ENCODE measurements around the gene CALHM4. TPM values are rescaled to one million over a fixed set of nuclear protein-coding genes. Genes with fewer than 3 reads are reported as not detected.

The CALHM4 gene
- total RNA-seq, result not detected
- long read RNA-seq, result 0 reads

- peaks cover 0 to 5% (median 0%) of the 10 kb centered on the region in 4 donors for H3K4me1 ChIP-seq
- no peaks in the 10 kb centered on the region for H3K36me3 ChIP-seq
- ATAC-seq (no peak), DNase-seq (no peak)
- no peak within 1 kb of the TSS for H3K4me3 ChIP-seq
- no peaks in the 10 kb centered on the region for H3K27me3 ChIP-seq
- no peak for TF ChIP-seq POLR2A (IDR thresholded peaks at IDR 0.05)
- TF ChIP-seq, protein P1, sequence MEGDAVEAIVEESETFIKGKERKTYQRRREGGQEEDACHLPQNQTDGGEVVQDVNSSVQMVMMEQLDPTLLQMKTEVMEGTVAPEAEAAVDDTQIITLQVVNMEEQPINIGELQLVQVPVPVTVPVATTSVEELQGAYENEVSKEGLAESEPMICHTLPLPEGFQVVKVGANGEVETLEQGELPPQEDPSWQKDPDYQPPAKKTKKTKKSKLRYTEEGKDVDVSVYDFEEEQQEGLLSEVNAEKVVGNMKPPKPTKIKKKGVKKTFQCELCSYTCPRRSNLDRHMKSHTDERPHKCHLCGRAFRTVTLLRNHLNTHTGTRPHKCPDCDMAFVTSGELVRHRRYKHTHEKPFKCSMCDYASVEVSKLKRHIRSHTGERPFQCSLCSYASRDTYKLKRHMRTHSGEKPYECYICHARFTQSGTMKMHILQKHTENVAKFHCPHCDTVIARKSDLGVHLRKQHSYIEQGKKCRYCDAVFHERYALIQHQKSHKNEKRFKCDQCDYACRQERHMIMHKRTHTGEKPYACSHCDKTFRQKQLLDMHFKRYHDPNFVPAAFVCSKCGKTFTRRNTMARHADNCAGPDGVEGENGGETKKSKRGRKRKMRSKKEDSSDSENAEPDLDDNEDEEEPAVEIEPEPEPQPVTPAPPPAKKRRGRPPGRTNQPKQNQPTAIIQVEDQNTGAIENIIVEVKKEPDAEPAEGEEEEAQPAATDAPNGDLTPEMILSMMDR (IDR thresholded peaks at IDR 0.05), result no peak
- H3K9me3 ChIP-seq, result no peaks in the 10 kb centered on the region
- intact Hi-C loops (cut with DNase I), result no loop called here
- no peak within 1 kb of the TSS for H3K27ac ChIP-seq
These were observed at the start of gene CALHM4 for GRCh38 chr6:116553451-116553850. Gene CALHM4, plus strand, starts transcription at chr6:116553751. Its CDS starts 43 bp downstream, at chr6:116553794.

GRCh38 chr6:116507324-116507723 lies 46.2 kb upstream of the CALHM4 start:
- Histone ChIP-seq H3K27ac (no peak overlapping the region), H3K4me3 (no peak overlapping the region), H3K4me1 (no peaks in the 10 kb centered on the region), H3K36me3 (no peaks in the 10 kb centered on the region), H3K9me3 (no peaks in the 10 kb centered on the region), H3K27me3 (no peaks in the 10 kb centered on the region)
- WGBS (ENCODE audit: insufficient coverage, low coverage, low lambda C conversion rate, missing lambda C conversion rate), result 82% methylated on average over 3 of the region's 3 CpGs
- intact Hi-C loops (cut with DNase I), result no loop called here
- DNase-seq (no peak), ATAC-seq (no peak)
- TF ChIP-seq, protein P1 (IDR thresholded peaks at IDR 0.05), result no peak
- no peak for TF ChIP-seq POLR2A (IDR thresholded peaks at IDR 0.05)

GRCh38 chr6:116508527-116508926 lies 45.0 kb upstream of the CALHM4 start:
- no peaks in the 10 kb centered on the region for H3K9me3 ChIP-seq
- H3K4me3 ChIP-seq, result no peak overlapping the region
- no peaks in the 10 kb centered on the region for H3K4me1 ChIP-seq
- TF ChIP-seq, protein P1 (IDR thresholded peaks at IDR 0.05), result no peak
- TF ChIP-seq POLR2A (IDR thresholded peaks at IDR 0.05), result no peak
- no peaks in the 10 kb centered on the region for H3K27me3 ChIP-seq
- DNase-seq, result no peak
- ATAC-seq, result no peak
- H3K27ac ChIP-seq, result no peak overlapping the region
- no peaks in the 10 kb centered on the region for H3K36me3 ChIP-seq
- intact Hi-C loops (cut with DNase I), result no loop called here

DNA sequence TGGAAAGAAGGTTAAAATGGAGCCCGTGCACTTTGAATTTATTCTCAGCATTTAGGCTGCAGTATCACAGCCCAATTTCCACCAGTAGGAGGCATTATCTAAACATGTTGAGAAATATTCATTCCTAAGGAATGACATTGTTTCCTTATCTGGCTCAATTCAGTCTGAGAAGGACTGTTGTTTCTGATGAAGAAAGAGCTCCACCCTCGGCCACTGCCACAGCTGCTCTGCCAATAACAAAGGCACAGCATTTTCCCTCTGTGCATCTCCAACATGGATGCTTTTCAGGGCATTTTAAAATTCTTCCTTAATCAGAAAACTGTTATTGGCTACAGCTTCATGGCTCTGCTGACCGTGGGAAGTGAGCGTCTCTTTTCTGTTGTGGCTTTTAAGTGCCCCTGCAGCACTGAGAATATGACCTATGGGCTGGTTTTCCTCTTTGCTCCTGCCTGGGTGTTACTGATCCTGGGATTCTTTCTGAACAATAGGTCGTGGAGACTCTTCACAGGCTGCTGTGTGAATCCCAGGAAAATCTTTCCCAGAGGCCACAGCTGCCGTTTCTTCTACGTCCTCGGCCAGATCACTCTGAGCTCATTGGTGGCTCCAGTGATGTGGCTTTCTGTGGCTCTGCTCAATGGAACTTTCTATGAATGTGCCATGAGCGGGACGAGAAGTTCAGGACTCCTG lies 42.0 kb upstream of the CALHM4 start, which contains the start of gene CALHM5:
Gene CALHM5, plus strand, starts transcription at position 216 of the 687 bp plus-strand sequence. Its CDS starts 58 bp downstream, at position 274.
- WGBS (ENCODE audit: insufficient coverage, low coverage, low lambda C conversion rate, missing lambda C conversion rate), result 39% methylated on average over 9 of the region's 10 CpGs
- H3K4me3 ChIP-seq, result peak within 1 kb of the TSS; percentile 11 to 35 (median 12)
- no peaks in the 10 kb centered on the region for H3K27me3 ChIP-seq
- ATAC-seq (peak; percentile 63 to 88 (median 80)), DNase-seq (no peak)
- TF ChIP-seq, protein P1 (IDR thresholded peaks at IDR 0.05), result peak; percentile 35 to 48 (median 42)
- TF ChIP-seq POLR2A (IDR thresholded peaks at IDR 0.05), result no peak
- peak within 1 kb of the TSS; percentile 39 to 67 (median 60) for H3K27ac ChIP-seq
- H3K4me1 ChIP-seq, result peaks cover 0 to 4% (median 0%) of the 10 kb centered on the region in 4 donors
- no peaks in the 10 kb centered on the region for H3K9me3 ChIP-seq
- H3K36me3 ChIP-seq, result no peaks in the 10 kb centered on the region
- intact Hi-C loops (cut with DNase I), result no loop called here

Data from right lobe of liver (tissue), 6 donors.